ENCODE results near the gene KCND2.

KCND2 gene

GRCh38 chr7:120732256-120732655 lies 459.3 kb downstream of the KCND2 start:
- no peak overlapping the region for H3K4me3 ChIP-seq (ENCODE audit: low read depth, low read length)
- no peak for TF ChIP-seq CTCF (IDR thresholded peaks at IDR 0.05; ENCODE audit: low read depth, low read length, missing control alignments)
- DNase-seq (ENCODE audit: low read depth) = no peak

GRCh38 chr7:120733143-120733542 lies 460.2 kb downstream of the KCND2 start:
- no peak for DNase-seq (ENCODE audit: low read depth)
- no peak overlapping the region for H3K4me3 ChIP-seq (ENCODE audit: low read depth, low read length)
- TF ChIP-seq CTCF (IDR thresholded peaks at IDR 0.05; ENCODE audit: low read depth, low read length, missing control alignments) = no peak

GRCh38 chr7:120733835-120734234 lies 460.9 kb downstream of the KCND2 start:
- no peak for DNase-seq (ENCODE audit: low read depth)
- no peak overlapping the region for H3K4me3 ChIP-seq (ENCODE audit: low read depth, low read length)
- TF ChIP-seq CTCF (IDR thresholded peaks at IDR 0.05; ENCODE audit: low read depth, low read length, missing control alignments) = no peak

- H3K4me3 ChIP-seq (ENCODE audit: low read depth, low read length) = no peak overlapping the region
These were observed 462.8 kb downstream of the KCND2 start for GRCh38 chr7:120735791-120736190.

GRCh38 chr7:120738816-120739215 lies 465.8 kb downstream of the KCND2 start:
- DNase-seq (ENCODE audit: low read depth) = no peak
- TF ChIP-seq CTCF (IDR thresholded peaks at IDR 0.05; ENCODE audit: low read depth, low read length, missing control alignments) = no peak
- no peak overlapping the region for H3K4me3 ChIP-seq (ENCODE audit: low read depth, low read length)

More at GRCh38 chr7:120735791-120736190, 462.8 kb downstream of the KCND2 start:
- TF ChIP-seq CTCF (IDR thresholded peaks at IDR 0.05; ENCODE audit: low read depth, low read length, missing control alignments) = no peak
- DNase-seq (ENCODE audit: low read depth) = no peak

GRCh38 chr7:120740348-120740747 lies 467.4 kb downstream of the KCND2 start:
- no peak for TF ChIP-seq CTCF (IDR thresholded peaks at IDR 0.05; ENCODE audit: low read depth, low read length, missing control alignments)
- no peak overlapping the region for H3K4me3 ChIP-seq (ENCODE audit: low read depth, low read length)
- no peak for DNase-seq (ENCODE audit: low read depth)

- TF ChIP-seq CTCF (IDR thresholded peaks at IDR 0.05; ENCODE audit: low read depth, low read length, missing control alignments) = no peak
- no peak overlapping the region for H3K4me3 ChIP-seq (ENCODE audit: low read depth, low read length)
- no peak for DNase-seq (ENCODE audit: low read depth)
These were observed 468.5 kb downstream of the KCND2 start for GRCh38 chr7:120741371-120742042.
